SK-N-SH (cell line): Measurements from ENCODE around the gene ECEL1.

Experiments used
- CTCF ChIP-seq: fragments of 200-600 bp; sonication (generic); IDR thresholded peaks from 2 replicates; pipeline ENCODE4 v1.6.1; 2017; ENCODE audit warnings: antibody characterized with exemption, mild to moderate bottlenecking, moderate library complexity
- FOXJ3 ChIP-seq: sonication (generic); formaldehyde crosslinking; IDR thresholded peaks from 2 replicates; pipeline ENCODE4 v1.5.1; 2020; ENCODE audit warnings: mild to moderate bottlenecking, missing genetic modification reagents
- NRF1 ChIP-seq: IDR thresholded peaks from 2 replicates; pipeline ENCODE4 v1.6.1; 2012; ENCODE audit warnings: low read depth, mild to moderate bottlenecking, low read length

GRCh38 chr2:232508251-232508650 is 20.6 kb upstream of the ECEL1 start:
- TF ChIP-seq NRF1 (no peak), FOXJ3 (CRISPR knock-in tag) (no peak), CTCF (no peak)
